ENCODE results near the gene MRPL54.

Gene MRPL54

DNA sequence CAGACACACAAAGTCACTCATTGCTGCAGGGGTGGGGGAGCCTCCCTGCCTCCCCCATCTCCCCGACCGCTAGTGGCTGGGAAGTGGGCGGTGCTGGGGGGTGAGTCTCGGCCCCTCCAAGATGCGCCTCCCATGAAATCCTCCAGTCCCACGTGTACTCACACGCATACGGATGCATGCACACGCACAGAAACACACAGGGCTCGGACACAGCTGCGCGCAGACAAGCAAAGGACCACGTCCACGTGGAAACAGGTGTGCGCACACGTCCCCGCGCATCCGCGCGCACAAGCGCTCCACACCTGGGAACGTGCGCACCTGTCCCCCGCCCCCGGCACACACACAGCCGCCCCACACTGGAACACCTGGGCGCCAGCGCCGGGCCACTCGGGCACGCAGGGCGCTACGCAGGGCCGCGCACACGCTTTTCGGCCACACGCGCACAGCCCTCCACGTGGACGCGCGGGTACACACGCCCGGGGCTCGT lies 23.0 kb downstream of the MRPL54 start:
- no peak for DNase-seq (ENCODE audit: low spot score)

GRCh38 chr19:3785938-3786824 lies 23.7 kb downstream of the MRPL54 start, which contains the start of gene MATK:
TSS of gene MATK (minus strand) at chr19:3786381. CDS start at chr19:3785135, 1,246 bp downstream.
- DNase-seq (ENCODE audit: low spot score), result no peak

GRCh38 chr19:3788996-3789778 lies 26.7 kb downstream of the MRPL54 start:
- DNase-seq (ENCODE audit: low spot score), result no peak

- no peak for DNase-seq (ENCODE audit: low spot score)
Measured at GRCh38 chr19:3790209-3790734, 27.8 kb downstream of the MRPL54 start.

DNA sequence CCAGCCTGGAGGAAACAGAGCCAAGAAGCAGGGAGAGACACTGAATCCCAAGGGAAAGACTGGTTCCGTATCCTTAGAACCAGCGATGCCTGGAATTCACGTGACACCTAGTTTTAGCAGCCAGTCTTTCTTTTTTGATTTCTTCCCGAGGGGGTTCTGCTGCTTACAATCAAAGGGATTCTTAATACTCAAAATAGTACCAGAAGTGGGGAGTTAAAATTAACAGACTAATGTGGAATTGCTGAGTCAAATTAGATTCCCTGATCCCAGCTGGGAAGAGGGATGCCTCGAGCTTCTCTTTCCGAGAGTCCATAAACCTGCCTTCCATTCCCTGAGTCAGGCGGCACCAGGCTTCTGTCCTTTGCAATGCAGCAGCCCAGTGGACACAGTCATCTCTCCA lies 28.5 kb downstream of the MRPL54 start:
- DNase-seq (ENCODE audit: low spot score), result no peak

- DNase-seq (ENCODE audit: low spot score), result no peak
Measured at GRCh38 chr19:3792114-3792513, 29.6 kb downstream of the MRPL54 start.

DNA sequence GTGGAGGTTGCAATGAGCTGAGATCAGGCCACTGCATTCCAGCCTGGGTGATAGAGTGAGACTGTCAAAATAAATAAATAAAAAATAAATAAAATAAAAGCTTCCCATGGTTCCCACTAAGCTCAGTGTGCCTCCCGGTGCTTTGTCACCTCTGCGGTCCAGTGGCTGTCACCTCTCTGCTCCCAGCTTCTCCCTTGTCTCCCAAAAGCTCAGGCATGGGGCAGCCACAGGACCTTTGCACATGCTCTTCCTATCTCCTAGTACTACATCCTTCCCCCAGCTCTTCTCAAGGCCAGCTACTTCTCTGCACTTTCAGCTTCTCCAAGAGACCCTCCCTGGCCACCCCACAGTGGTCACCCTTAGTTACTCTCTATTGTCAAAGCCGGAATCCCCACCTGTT lies 31.3 kb downstream of the MRPL54 start:
- no peak for DNase-seq (ENCODE audit: low spot score)

DNA sequence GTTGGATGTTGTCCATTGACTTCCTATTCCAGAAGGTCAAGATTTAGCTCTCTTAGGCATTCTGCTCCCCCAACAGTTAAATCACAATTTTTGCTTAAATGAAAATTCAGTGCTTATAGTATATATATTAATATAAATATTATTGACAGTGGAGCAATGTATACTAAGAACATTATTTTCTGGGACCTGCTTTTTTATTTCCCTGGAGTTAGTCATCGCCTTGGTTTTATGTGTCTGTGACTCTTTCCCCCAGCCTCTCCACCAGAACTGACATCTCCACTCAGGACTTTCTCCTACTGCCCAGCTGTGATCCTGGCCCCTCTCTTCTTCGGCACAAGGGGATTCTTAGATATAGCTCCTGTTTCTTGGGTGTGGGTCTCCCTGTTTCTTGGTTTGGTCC lies 33.9 kb downstream of the MRPL54 start:
- DNase-seq (ENCODE audit: low spot score), result no peak

DNA sequence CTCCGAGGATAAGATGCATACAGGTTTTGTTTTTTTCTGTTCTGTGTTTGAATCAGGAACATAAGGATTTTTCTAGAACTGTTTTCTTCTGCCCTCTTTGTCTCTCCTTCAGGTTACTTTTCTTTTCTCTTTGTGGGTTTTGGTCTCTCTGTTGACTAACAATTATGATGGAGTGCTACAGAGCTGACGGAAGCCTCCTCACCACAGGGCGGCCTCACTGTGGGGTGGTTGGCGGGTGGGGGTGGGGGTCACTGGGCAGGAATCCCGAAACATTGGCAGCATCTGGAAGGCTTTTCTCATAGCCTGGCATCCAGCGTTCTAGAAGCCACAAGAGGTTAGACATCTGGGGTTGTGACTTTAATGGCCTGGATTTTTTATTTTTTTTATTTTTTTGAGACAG lies 35.7 kb downstream of the MRPL54 start:
- DNase-seq (ENCODE audit: low spot score), result no peak

- DNase-seq (ENCODE audit: low spot score), result no peak
Measured at GRCh38 chr19:3800996-3801395, 38.5 kb downstream of the MRPL54 start.

DNA sequence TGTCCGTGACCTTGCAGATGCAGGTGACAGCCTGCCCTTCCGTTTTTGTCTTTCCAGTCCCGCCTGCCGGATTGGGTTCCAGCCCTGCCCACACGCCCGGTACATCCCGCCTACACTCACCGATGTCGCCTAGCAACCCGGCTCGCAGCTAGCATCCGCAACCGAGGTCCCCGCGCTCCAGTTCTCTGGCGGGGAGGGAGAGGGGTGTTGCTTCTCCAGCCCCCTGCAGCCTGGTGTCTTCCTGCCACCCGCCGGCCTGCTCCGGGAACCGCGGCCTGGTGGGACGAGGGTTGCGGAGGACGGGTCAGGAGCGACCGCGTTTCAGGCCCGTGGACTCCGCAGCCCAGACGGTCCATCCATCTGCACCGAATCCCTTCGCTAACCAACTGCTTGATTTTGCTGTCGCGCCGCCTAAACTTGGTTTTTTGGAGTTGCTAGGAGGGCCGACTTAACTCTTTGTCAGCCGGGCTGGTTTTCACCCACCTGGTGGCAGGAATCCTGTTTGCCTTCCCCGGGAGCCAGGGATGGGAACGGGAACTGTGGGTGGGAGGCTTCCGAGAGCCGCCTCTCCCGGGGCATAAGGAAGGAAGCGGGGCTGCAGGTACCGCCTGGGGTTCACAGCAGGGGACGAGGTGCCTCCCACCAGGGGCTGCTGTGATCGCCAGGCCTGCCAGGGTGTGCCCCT lies 39.1 kb downstream of the MRPL54 start:
- no peak for DNase-seq (ENCODE audit: low spot score)

- DNase-seq (ENCODE audit: low spot score), result no peak
Measured at GRCh38 chr19:3803114-3803888, 40.8 kb downstream of the MRPL54 start.

DNA sequence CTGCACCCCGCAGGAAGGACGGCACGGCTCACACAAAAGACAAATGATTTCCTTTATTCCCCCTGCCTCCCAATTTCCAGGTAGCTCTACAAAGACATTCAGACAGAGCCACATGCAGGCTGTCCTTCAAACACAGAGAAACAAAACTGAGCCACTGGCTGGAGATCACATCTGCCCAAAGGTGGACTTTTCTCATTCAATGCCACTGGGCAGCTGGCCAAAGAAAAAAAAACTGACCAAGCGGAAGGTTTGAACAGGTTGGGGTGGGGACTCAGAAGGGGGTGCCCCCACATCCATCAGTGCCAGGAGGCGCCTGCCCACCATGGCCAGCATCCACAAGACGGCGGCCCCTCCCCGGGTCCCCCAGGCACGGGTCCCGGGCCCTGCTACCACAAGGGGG lies 41.5 kb downstream of the MRPL54 start:
- DNase-seq (ENCODE audit: low spot score), result no peak

- no peak for DNase-seq (ENCODE audit: low spot score)
Measured at GRCh38 chr19:3804429-3804828, 41.9 kb downstream of the MRPL54 start.

GRCh38 chr19:3805859-3806258 lies 43.4 kb downstream of the MRPL54 start:
- DNase-seq (ENCODE audit: low spot score), result no peak

GRCh38 chr19:3807131-3807480 lies 44.6 kb downstream of the MRPL54 start:
- DNase-seq (ENCODE audit: low spot score), result no peak

- no peak for DNase-seq (ENCODE audit: low spot score)
Measured at GRCh38 chr19:3807574-3808354, 45.3 kb downstream of the MRPL54 start.

DNA sequence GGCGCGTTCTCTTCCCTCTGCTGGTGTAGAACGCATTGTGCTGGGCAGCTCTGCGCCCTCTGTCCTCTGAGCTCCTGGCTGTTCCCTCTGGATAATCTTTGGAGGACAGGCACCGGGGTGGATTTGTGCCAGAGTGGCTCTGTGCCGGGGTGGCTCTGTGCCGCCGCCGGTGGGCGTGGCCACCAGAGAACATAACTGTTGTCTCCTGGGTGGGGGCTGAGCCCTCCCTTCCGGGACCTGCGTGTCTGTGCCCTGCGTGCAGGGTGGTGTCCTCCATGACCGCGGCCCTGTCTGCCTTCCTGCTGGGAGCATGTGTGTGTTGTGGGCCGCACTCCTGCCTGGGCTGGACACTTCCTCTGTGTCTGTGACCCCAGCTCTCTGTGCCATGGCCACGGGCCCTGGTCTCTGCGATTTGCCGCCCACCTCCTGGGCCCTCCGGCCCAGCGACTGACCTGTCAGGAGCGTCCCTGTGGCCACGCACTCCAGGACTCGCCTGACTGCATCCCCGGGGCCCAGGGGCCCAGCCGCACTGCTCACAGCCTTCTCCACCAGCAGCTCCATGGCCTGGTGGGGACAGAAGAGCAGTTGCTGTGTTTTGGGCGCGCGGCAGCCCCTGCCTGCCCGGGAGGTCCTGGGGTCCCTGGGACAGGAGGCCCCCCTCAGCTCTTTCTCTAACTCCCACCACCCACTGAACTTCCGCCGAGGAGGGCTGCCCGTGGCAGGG lies 46.1 kb downstream of the MRPL54 start:
- DNase-seq (ENCODE audit: low spot score), result no peak

- DNase-seq (ENCODE audit: low spot score), result no peak
Measured at GRCh38 chr19:3809881-3810707, 47.6 kb downstream of the MRPL54 start.

Data from hematopoietic multipotent progenitor cell treated with erythropoietin and hydrocortisone succinate and interleukin-3 and kit ligand, for 17 days (in vitro differentiated cells).